AG09319 (cell line): ENCODE measurements around the gene FBXO34.
"Not testable (repeated sequence)": the region's sequence is repeated elsewhere in the genome, so short reads cannot be mapped to it uniquely, and the experiment has no call there.

Experiments
- DNase-seq: peaks from one replicate; pipeline ENCODE4 v3.0.0-alpha.2; 2010; ENCODE audit warnings: low read depth; ENCODE audit errors: extremely low read depth
- CTCF ChIP-seq: IDR thresholded peaks from 2 replicates; pipeline ENCODE4 v1.5.1; 2011; ENCODE audit warnings: low read depth, mild to moderate bottlenecking, inconsistent platforms, low read length, moderate library complexity

Gene FBXO34

GRCh38 chr14:55309761-55310365 is 38.6 kb downstream of the FBXO34 start:
- no peak for TF ChIP-seq CTCF
- DNase-seq = no peak

- not testable (repeated sequence) for DNase-seq
Measured at GRCh38 chr14:55312379-55313030, 41.3 kb downstream of the FBXO34 start.

GRCh38 chr14:55313480-55313879 is 42.3 kb downstream of the FBXO34 start:
- DNase-seq = no peak
- TF ChIP-seq CTCF = no peak

- DNase-seq = no peak
- no peak for TF ChIP-seq CTCF
Measured at GRCh38 chr14:55314449-55314848, 43.2 kb downstream of the FBXO34 start.

GRCh38 chr14:55316564-55316963 is 45.3 kb downstream of the FBXO34 start:
- TF ChIP-seq CTCF = no peak
- DNase-seq = no peak

- no peak for DNase-seq
- TF ChIP-seq CTCF = no peak
Measured at GRCh38 chr14:55317542-55318306, 46.5 kb downstream of the FBXO34 start.

- TF ChIP-seq CTCF = no peak
- DNase-seq = no peak
Measured at GRCh38 chr14:55318694-55319093, 47.5 kb downstream of the FBXO34 start.
